ENCODE results near the gene STRAP. TPM values are rescaled to one million over a fixed set of nuclear protein-coding genes. Genes with fewer than 3 reads are reported as not detected.

The STRAP gene
- total and polyA plus RNA-seq, 2 of the 13 experiments (the other 11 are each of a cell fraction or from before 2014, with no cell fraction given) = 66.9 to 118 TPM

DNA sequence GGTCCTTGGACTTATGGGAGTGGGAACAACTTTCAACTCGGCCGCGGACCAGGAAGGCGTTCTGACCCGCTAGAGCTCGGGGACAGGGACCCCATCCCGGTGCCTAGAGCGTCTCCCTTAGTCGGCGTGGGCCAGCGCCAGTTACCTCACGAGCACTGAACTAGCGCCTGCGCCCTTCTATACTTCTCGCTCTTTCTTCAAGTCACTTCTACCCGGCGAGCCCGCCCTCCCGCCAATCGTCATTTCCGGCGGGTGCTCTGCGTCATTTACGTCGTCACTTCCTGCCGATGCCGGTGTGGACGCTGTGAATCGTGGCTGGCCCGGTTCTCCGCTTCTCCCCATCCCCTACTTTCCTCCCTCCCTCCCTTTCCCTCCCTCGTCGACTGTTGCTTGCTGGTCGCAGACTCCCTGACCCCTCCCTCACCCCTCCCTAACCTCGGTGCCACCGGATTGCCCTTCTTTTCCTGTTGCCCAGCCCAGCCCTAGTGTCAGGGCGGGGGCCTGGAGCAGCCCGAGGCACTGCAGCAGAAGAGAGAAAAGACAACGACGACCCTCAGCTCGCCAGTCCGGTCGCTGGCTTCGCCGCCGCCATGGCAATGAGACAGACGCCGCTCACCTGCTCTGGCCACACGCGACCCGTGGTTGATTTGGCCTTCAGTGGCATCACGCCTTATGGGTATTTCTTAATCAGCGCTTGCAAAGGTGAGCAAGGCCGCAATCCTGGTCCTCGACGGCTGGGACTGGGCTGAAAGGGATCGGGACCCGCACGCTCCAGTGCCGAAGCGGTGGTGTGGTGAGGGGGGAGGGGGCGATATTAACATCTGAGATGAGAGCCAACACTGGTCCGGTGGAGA, at the start of gene STRAP (continued):
- no peak for TF ChIP-seq HCFC1 (IDR thresholded peaks at IDR 0.05; ENCODE audit: low read depth, low read length)
- TF ChIP-seq, protein P1, sequence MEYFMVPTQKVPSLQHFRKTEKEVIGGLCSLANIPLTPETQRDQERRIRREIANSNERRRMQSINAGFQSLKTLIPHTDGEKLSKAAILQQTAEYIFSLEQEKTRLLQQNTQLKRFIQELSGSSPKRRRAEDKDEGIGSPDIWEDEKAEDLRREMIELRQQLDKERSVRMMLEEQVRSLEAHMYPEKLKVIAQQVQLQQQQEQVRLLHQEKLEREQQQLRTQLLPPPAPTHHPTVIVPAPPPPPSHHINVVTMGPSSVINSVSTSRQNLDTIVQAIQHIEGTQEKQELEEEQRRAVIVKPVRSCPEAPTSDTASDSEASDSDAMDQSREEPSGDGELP (IDR thresholded peaks at IDR 0.05; ENCODE audit: borderline replicate concordance, low read depth) = peak; percentile 71
- TF ChIP-seq MTA3 (CRISPR knock-in tag; IDR thresholded peaks at IDR 0.05) = no peak
- TF ChIP-seq ZNF878 (CRISPR knock-in tag; IDR thresholded peaks at IDR 0.05) = peak; percentile 92
- peak; percentile 16; the same call in 1 of the 2 replicates for TF ChIP-seq RXRB (CRISPR knock-in tag; IDR thresholded peaks at IDR 0.05; ENCODE audit: borderline replicate concordance)
- TF ChIP-seq, protein P2, sequence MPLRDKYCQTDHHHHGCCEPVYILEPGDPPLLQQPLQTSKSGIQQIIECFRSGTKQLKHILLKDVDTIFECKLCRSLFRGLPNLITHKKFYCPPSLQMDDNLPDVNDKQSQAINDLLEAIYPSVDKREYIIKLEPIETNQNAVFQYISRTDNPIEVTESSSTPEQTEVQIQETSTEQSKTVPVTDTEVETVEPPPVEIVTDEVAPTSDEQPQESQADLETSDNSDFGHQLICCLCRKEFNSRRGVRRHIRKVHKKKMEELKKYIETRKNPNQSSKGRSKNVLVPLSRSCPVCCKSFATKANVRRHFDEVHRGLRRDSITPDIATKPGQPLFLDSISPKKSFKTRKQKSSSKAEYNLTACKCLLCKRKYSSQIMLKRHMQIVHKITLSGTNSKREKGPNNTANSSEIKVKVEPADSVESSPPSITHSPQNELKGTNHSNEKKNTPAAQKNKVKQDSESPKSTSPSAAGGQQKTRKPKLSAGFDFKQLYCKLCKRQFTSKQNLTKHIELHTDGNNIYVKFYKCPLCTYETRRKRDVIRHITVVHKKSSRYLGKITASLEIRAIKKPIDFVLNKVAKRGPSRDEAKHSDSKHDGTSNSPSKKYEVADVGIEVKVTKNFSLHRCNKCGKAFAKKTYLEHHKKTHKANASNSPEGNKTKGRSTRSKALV (CRISPR knock-in tag; IDR thresholded peaks at IDR 0.05) = no peak; the same call in none of the 2 replicates
- 0 out of 2 replicates have a peak, but pooled peaks have one; percentile 17 for TF ChIP-seq BHLHE40 (IDR thresholded peaks at IDR 0.05; ENCODE audit: low read length)
- TF ChIP-seq NAIF1 (CRISPR knock-in tag; IDR thresholded peaks at IDR 0.05; ENCODE audit: borderline replicate concordance) = peak; percentile 79
- TF ChIP-seq SRSF1 (optimal IDR thresholded peaks at IDR 0.05; ENCODE audit: low read depth, low read length) = no peak
- peak; percentile 29; the same call in 1 of the 2 replicates for TF ChIP-seq TARDBP (CRISPR knock-in tag; IDR thresholded peaks at IDR 0.05)
- TF ChIP-seq, protein P3, sequence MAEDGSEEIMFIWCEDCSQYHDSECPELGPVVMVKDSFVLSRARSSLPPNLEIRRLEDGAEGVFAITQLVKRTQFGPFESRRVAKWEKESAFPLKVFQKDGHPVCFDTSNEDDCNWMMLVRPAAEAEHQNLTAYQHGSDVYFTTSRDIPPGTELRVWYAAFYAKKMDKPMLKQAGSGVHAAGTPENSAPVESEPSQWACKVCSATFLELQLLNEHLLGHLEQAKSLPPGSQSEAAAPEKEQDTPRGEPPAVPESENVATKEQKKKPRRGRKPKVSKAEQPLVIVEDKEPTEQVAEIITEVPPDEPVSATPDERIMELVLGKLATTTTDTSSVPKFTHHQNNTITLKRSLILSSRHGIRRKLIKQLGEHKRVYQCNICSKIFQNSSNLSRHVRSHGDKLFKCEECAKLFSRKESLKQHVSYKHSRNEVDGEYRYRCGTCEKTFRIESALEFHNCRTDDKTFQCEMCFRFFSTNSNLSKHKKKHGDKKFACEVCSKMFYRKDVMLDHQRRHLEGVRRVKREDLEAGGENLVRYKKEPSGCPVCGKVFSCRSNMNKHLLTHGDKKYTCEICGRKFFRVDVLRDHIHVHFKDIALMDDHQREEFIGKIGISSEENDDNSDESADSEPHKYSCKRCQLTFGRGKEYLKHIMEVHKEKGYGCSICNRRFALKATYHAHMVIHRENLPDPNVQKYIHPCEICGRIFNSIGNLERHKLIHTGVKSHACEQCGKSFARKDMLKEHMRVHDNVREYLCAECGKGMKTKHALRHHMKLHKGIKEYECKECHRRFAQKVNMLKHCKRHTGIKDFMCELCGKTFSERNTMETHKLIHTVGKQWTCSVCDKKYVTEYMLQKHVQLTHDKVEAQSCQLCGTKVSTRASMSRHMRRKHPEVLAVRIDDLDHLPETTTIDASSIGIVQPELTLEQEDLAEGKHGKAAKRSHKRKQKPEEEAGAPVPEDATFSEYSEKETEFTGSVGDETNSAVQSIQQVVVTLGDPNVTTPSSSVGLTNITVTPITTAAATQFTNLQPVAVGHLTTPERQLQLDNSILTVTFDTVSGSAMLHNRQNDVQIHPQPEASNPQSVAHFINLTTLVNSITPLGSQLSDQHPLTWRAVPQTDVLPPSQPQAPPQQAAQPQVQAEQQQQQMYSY (CRISPR knock-in tag; IDR thresholded peaks at IDR 0.05) = no peak
- TF ChIP-seq, protein P4, sequence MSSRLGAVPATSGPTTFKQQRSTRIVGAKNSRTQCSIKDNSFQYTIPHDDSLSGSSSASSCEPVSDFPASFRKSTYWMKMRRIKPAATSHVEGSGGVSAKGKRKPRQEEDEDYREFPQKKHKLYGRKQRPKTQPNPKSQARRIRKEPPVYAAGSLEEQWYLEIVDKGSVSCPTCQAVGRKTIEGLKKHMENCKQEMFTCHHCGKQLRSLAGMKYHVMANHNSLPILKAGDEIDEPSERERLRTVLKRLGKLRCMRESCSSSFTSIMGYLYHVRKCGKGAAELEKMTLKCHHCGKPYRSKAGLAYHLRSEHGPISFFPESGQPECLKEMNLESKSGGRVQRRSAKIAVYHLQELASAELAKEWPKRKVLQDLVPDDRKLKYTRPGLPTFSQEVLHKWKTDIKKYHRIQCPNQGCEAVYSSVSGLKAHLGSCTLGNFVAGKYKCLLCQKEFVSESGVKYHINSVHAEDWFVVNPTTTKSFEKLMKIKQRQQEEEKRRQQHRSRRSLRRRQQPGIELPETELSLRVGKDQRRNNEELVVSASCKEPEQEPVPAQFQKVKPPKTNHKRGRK (CRISPR knock-in tag; IDR thresholded peaks at IDR 0.05) = no peak
- peak; percentile 51; the same call in 1 of the 2 replicates for TF ChIP-seq ZZZ3 (CRISPR knock-in tag; IDR thresholded peaks at IDR 0.05; ENCODE audit: borderline replicate concordance)
- TF ChIP-seq, protein P5, sequence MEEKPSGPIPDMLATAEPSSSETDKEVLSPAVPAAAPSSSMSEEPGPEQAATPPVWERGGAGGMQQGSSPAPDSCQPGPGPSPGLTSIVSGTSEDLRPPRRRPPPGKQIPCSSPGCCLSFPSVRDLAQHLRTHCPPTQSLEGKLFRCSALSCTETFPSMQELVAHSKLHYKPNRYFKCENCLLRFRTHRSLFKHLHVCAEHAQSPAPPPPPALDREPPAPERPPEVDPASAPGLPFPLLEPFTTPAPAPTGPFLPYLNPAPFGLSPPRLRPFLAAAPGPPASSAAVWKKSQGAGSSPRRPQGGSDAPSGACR (CRISPR knock-in tag; IDR thresholded peaks at IDR 0.05) = 0 out of 2 replicates have a peak, but pooled peaks have one; percentile 58
- TF ChIP-seq HOXA7 (CRISPR knock-in tag; IDR thresholded peaks at IDR 0.05) = no peak
- TF ChIP-seq ZFP1 (CRISPR knock-in tag; IDR thresholded peaks at IDR 0.05) = no peak
- peak; percentile 90 for TF ChIP-seq SP140L (CRISPR knock-in tag; IDR thresholded peaks at IDR 0.05; ENCODE audit: borderline replicate concordance)
- TF ChIP-seq ZBTB20 (CRISPR knock-in tag; IDR thresholded peaks at IDR 0.05; ENCODE audit: borderline replicate concordance, low read depth) = peak; percentile 17; the same call in 1 of the 2 replicates
- no peak for TF ChIP-seq TP53 (CRISPR knock-in tag; conservative IDR thresholded peaks at IDR 0.05)
- peak; percentile 86 for TF ChIP-seq YEATS2 (CRISPR knock-in tag; IDR thresholded peaks at IDR 0.05; ENCODE audit: borderline replicate concordance)

Data from HepG2 (cell line).